HepG2 (cell line): ENCODE results near the gene CD320. TPM values are rescaled to one million over a fixed set of nuclear protein-coding genes. Genes with fewer than 3 reads are reported as not detected.

Experiments
- BRCA1 ChIP-seq: sonication (generic); formaldehyde crosslinking; IDR thresholded peaks from 2 replicates; pipeline ENCODE4 v1.4.0; 2020; ENCODE audit warnings: missing genetic modification reagents
- TGIF2 ChIP-seq: IDR thresholded peaks from 2 replicates; pipeline ENCODE4 v1.6.1; 2016; ENCODE audit warnings: control low read depth, missing compliant biosample characterization
- TRIM24 ChIP-seq: sonication (generic); formaldehyde crosslinking; IDR thresholded peaks from 2 replicates; pipeline ENCODE4 v1.8.0; 2022; ENCODE audit warnings: mild to moderate bottlenecking, missing genetic modification reagents
- ZFP90 ChIP-seq: sonication (generic); formaldehyde crosslinking; IDR thresholded peaks from 2 replicates; pipeline ENCODE4 v1.8.0; 2022; ENCODE audit warnings: missing genetic modification reagents, mild to moderate bottlenecking, inconsistent platforms, borderline replicate concordance
- ZNF225 ChIP-seq: sonication (generic); formaldehyde crosslinking; IDR thresholded peaks from 2 replicates; pipeline ENCODE4 v1.4.0; 2020; ENCODE audit warnings: mild to moderate bottlenecking, missing genetic modification reagents
- polyA plus RNA-seq, 8 experiments: library from polyadenylated mRNA; depleted of rRNA in 3 of 8; stranded (reverse) in 7 of 8; unstranded in 1 of 8; fragments of >200 nt; fragmentation: Illumina TruSeq in 4 of 8; extraction: Trizol in 4 of 8; gene quantifications; 2 replicates each; pipeline versions ENCODE4 v1.2.1 to v1.2.3, GENCODE V29; 2011 to 2016; ENCODE audit warnings: low read depth in 4 of 8, missing spikeins in 1 of 8, mixed read lengths in 1 of 8; ENCODE audit not compliant: insufficient read depth in 1 of 8
- total RNA-seq, 5 experiments: library from RNA; depleted of rRNA; stranded (reverse); fragments of >200 nt; fragmentation: Illumina TruSeq; extraction: Trizol; gene quantifications; 2 replicates each; pipeline ENCODE4 v1.2.3, GENCODE V29; 2016; ENCODE audit warnings: low read depth in 1 of 5
- TF ChIP-seq, protein P1 (sequence below): sonication (generic); formaldehyde crosslinking; IDR thresholded peaks from 2 replicates; pipeline ENCODE4 v1.5.0; 2020; ENCODE audit warnings: missing genetic modification reagents, mild to moderate bottlenecking, borderline replicate concordance
- TF ChIP-seq, protein P2 (sequence below), 2 experiments: IDR thresholded peaks; 2 replicates each; pipeline ENCODE4 v1.6.1; 2011 to 2012; ENCODE audit warnings: low read length in 2 of 2, borderline replicate concordance in 1 of 2, low read depth in 1 of 2, mild to moderate bottlenecking in 1 of 2, moderate library complexity in 1 of 2
- TF ChIP-seq, protein P3 (sequence below): sonication (generic); formaldehyde crosslinking; IDR thresholded peaks from 2 replicates; pipeline ENCODE4; 2020; ENCODE audit warnings: missing genetic modification reagents, mild to moderate bottlenecking, borderline replicate concordance
- TF ChIP-seq, protein P4 (sequence below): sonication (generic); formaldehyde crosslinking; IDR thresholded peaks from 2 replicates; pipeline ENCODE4 v1.8.0; 2022; ENCODE audit warnings: missing genetic modification reagents, mild to moderate bottlenecking, moderate library complexity, borderline replicate concordance

Gene CD320
- total and polyA plus RNA-seq, 2 of the 13 experiments (the other 11 are each of a cell fraction or from before 2014, with no cell fraction given), result 83.1 to 99.9 TPM

DNA sequence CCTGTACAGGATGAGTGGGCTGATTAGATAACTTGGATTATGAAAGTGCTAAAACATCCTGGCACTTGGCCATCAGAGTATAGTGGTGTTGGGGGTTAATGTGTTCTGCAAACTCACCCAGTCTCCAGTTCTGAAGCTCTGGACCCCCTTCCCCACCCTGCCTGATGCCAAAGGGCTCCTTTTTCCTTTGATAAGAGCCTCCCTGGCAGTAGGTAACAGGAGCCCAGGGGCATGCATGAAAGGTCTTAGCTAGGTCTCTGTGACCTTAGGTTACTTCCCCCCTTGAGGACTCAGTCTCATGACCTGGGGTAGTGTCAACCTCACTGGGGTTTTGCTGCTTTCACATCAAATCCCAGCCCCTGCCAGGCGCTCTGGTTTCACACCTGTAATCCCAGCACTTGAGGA lies 15.6 kb upstream of the CD320 start (continued):
- TF ChIP-seq, protein P1, sequence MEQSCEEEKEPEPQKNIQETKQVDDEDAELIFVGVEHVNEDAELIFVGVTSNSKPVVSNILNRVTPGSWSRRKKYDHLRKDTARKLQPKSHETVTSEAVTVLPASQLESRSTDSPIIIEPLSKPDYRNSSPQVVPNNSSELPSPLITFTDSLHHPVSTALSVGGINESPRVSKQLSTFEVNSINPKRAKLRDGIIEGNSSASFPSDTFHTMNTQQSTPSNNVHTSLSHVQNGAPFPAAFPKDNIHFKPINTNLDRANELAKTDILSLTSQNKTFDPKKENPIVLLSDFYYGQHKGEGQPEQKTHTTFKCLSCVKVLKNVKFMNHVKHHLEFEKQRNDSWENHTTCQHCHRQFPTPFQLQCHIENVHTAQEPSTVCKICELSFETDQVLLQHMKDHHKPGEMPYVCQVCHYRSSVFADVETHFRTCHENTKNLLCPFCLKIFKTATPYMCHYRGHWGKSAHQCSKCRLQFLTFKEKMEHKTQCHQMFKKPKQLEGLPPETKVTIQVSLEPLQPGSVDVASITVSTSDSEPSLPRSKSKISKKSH (CRISPR knock-in tag), result no peak
- TF ChIP-seq, protein P2, sequence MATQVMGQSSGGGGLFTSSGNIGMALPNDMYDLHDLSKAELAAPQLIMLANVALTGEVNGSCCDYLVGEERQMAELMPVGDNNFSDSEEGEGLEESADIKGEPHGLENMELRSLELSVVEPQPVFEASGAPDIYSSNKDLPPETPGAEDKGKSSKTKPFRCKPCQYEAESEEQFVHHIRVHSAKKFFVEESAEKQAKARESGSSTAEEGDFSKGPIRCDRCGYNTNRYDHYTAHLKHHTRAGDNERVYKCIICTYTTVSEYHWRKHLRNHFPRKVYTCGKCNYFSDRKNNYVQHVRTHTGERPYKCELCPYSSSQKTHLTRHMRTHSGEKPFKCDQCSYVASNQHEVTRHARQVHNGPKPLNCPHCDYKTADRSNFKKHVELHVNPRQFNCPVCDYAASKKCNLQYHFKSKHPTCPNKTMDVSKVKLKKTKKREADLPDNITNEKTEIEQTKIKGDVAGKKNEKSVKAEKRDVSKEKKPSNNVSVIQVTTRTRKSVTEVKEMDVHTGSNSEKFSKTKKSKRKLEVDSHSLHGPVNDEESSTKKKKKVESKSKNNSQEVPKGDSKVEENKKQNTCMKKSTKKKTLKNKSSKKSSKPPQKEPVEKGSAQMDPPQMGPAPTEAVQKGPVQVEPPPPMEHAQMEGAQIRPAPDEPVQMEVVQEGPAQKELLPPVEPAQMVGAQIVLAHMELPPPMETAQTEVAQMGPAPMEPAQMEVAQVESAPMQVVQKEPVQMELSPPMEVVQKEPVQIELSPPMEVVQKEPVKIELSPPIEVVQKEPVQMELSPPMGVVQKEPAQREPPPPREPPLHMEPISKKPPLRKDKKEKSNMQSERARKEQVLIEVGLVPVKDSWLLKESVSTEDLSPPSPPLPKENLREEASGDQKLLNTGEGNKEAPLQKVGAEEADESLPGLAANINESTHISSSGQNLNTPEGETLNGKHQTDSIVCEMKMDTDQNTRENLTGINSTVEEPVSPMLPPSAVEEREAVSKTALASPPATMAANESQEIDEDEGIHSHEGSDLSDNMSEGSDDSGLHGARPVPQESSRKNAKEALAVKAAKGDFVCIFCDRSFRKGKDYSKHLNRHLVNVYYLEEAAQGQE (IDR thresholded peaks at IDR 0.05; ENCODE audit: borderline replicate concordance in 1 of 2, low read depth in 1 of 2, low read length in 2 of 2), result no peak
- TF ChIP-seq TRIM24 (no peak), BRCA1 (CRISPR knock-in tag) (no peak), ZFP90 (CRISPR knock-in tag) (no peak), ZNF225 (CRISPR knock-in tag) (no peak), TGIF2 (CRISPR knock-in tag) (no peak)
- TF ChIP-seq, protein P3, sequence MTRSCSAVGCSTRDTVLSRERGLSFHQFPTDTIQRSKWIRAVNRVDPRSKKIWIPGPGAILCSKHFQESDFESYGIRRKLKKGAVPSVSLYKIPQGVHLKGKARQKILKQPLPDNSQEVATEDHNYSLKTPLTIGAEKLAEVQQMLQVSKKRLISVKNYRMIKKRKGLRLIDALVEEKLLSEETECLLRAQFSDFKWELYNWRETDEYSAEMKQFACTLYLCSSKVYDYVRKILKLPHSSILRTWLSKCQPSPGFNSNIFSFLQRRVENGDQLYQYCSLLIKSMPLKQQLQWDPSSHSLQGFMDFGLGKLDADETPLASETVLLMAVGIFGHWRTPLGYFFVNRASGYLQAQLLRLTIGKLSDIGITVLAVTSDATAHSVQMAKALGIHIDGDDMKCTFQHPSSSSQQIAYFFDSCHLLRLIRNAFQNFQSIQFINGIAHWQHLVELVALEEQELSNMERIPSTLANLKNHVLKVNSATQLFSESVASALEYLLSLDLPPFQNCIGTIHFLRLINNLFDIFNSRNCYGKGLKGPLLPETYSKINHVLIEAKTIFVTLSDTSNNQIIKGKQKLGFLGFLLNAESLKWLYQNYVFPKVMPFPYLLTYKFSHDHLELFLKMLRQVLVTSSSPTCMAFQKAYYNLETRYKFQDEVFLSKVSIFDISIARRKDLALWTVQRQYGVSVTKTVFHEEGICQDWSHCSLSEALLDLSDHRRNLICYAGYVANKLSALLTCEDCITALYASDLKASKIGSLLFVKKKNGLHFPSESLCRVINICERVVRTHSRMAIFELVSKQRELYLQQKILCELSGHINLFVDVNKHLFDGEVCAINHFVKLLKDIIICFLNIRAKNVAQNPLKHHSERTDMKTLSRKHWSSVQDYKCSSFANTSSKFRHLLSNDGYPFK (CRISPR knock-in tag), result no peak
- TF ChIP-seq, protein P4, sequence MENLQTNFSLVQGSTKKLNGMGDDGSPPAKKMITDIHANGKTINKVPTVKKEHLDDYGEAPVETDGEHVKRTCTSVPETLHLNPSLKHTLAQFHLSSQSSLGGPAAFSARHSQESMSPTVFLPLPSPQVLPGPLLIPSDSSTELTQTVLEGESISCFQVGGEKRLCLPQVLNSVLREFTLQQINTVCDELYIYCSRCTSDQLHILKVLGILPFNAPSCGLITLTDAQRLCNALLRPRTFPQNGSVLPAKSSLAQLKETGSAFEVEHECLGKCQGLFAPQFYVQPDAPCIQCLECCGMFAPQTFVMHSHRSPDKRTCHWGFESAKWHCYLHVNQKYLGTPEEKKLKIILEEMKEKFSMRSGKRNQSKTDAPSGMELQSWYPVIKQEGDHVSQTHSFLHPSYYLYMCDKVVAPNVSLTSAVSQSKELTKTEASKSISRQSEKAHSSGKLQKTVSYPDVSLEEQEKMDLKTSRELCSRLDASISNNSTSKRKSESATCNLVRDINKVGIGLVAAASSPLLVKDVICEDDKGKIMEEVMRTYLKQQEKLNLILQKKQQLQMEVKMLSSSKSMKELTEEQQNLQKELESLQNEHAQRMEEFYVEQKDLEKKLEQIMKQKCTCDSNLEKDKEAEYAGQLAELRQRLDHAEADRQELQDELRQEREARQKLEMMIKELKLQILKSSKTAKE (CRISPR knock-in tag), result no peak
- TF ChIP-seq, all 625 proteins: peak for 6
